ENCODE results near the gene LCP2. TPM values are rescaled to one million over a fixed set of nuclear protein-coding genes. Genes with fewer than 3 reads are reported as not detected.

The LCP2 gene
- total RNA-seq, 1 experiment from 2014 or later, result not detected

GRCh38 chr5:170293273-170293672 is 4.3 kb downstream of the LCP2 start:
- ATAC-seq, result no peak
- CTCF ChIA-PET, result no interaction called here
- H3K27me3 ChIP-seq (ENCODE audit: low read length), result peaks cover 84% of the 10 kb centered on the region

GRCh38 chr5:170292179-170293104 is 5.1 kb downstream of the LCP2 start:
- Histone ChIP-seq H2AFZ (ENCODE audit: low read length) (no peak overlapping the region), H3K79me2 (ENCODE audit: low read length) (no peaks in the 10 kb centered on the region), H3K36me3 (ENCODE audit: low read depth, low read length) (no peaks in the 10 kb centered on the region), H3K4me3 (ENCODE audit: low read length) (no peak overlapping the region), H3K9ac (ENCODE audit: low read length) (no peak overlapping the region), H3K27me3 (ENCODE audit: low read length) (peaks cover 81% of the 10 kb centered on the region), H3K4me1 (ENCODE audit: insufficient read depth, low read length) (no peaks in the 10 kb centered on the region), H3K27ac (ENCODE audit: low read length) (no peak overlapping the region), H3F3A (ENCODE audit: low read length, unreplicated experiment) (no peaks in the 10 kb centered on the region), H4K20me1 (ENCODE audit: low read length) (no peaks in the 10 kb centered on the region), H3K4me2 (ENCODE audit: low read length) (no peak overlapping the region), H3K9me2 (replicated peaks; ENCODE audit: low read length) (no peaks in the 10 kb centered on the region), H3K9me3 (ENCODE audit: low read length) (no peaks in the 10 kb centered on the region)
- ChIA-PET POLR2A (ENCODE audit: unreplicated experiment) (no interaction called here), CTCF (no interaction called here)
- no TSS peak for BruUV-seq (replicated peaks)
- intact Hi-C loops (cut with micrococcal nuclease), result no loop called here
- ATAC-seq (no peak), DNase-seq (no peak)
- TF ChIP-seq EZH2phosphoT487 (IDR thresholded peaks at IDR 0.05; ENCODE audit: borderline replicate concordance, low read length), result no peak
- TF ChIP-seq EZH2 (IDR thresholded peaks at IDR 0.05; ENCODE audit: low read length, unreplicated experiment), result no peak
- no peak for TF ChIP-seq CTCF (conservative IDR thresholded peaks at IDR 0.05; ENCODE audit: low read depth, low read length)

More at GRCh38 chr5:170293273-170293672, 4.3 kb downstream of the LCP2 start:
- H3K27ac ChIP-seq (ENCODE audit: low read length), result no peak overlapping the region
- no peaks in the 10 kb centered on the region for H4K20me1 ChIP-seq (ENCODE audit: low read length)
- no peak overlapping the region for H3K4me2 ChIP-seq (ENCODE audit: low read length)
- intact Hi-C loops (cut with micrococcal nuclease), result no loop called here
- H3K36me3 ChIP-seq (ENCODE audit: low read depth, low read length), result no peaks in the 10 kb centered on the region
- H3K9me2 ChIP-seq (replicated peaks; ENCODE audit: low read length), result no peaks in the 10 kb centered on the region
- no peaks in the 10 kb centered on the region for H3K79me2 ChIP-seq (ENCODE audit: low read length)
- H3K4me3 ChIP-seq (ENCODE audit: low read length), result no peak overlapping the region
- TF ChIP-seq EZH2 (IDR thresholded peaks at IDR 0.05; ENCODE audit: low read length, unreplicated experiment) (no peak), CTCF (conservative IDR thresholded peaks at IDR 0.05; ENCODE audit: low read depth, low read length) (no peak), EZH2phosphoT487 (IDR thresholded peaks at IDR 0.05; ENCODE audit: borderline replicate concordance, low read length) (no peak)
- no TSS peak for BruUV-seq (replicated peaks)
- no peak overlapping the region for H2AFZ ChIP-seq (ENCODE audit: low read length)
- no peaks in the 10 kb centered on the region for H3K9me3 ChIP-seq (ENCODE audit: low read length)
- H3K4me1 ChIP-seq (ENCODE audit: insufficient read depth, low read length), result no peaks in the 10 kb centered on the region
- H3K9ac ChIP-seq (ENCODE audit: low read length), result no peak overlapping the region
- POLR2A ChIA-PET (ENCODE audit: unreplicated experiment), result no interaction called here
- H3F3A ChIP-seq (ENCODE audit: low read length, unreplicated experiment), result no peaks in the 10 kb centered on the region
- no peak for DNase-seq

GRCh38 chr5:170290498-170290897 is 7.1 kb downstream of the LCP2 start:
- H3K9me3 ChIP-seq (ENCODE audit: low read length), result no peaks in the 10 kb centered on the region
- H3K4me1 ChIP-seq (ENCODE audit: insufficient read depth, low read length), result no peaks in the 10 kb centered on the region
- POLR2A ChIA-PET (ENCODE audit: unreplicated experiment), result no interaction called here
- H3K27ac ChIP-seq (ENCODE audit: low read length), result no peak overlapping the region
- no peaks in the 10 kb centered on the region for H3K79me2 ChIP-seq (ENCODE audit: low read length)
- intact Hi-C loops (cut with micrococcal nuclease), result no loop called here
- H3K36me3 ChIP-seq (ENCODE audit: low read depth, low read length), result no peaks in the 10 kb centered on the region
- DNase-seq (no peak), ATAC-seq (no peak)
- H3K27me3 ChIP-seq (ENCODE audit: low read length), result peaks cover 76% of the 10 kb centered on the region
- no TSS peak for BruUV-seq (replicated peaks)
- H4K20me1 ChIP-seq (ENCODE audit: low read length), result no peaks in the 10 kb centered on the region
- H3K9me2 ChIP-seq (replicated peaks; ENCODE audit: low read length), result no peaks in the 10 kb centered on the region
- no peak overlapping the region for H3K4me3 ChIP-seq (ENCODE audit: low read length)
- H2AFZ ChIP-seq (ENCODE audit: low read length), result no peak overlapping the region
- no peaks in the 10 kb centered on the region for H3F3A ChIP-seq (ENCODE audit: low read length, unreplicated experiment)
- CTCF ChIA-PET, result no interaction called here
- H3K4me2 ChIP-seq (ENCODE audit: low read length), result no peak overlapping the region
- TF ChIP-seq EZH2 (IDR thresholded peaks at IDR 0.05; ENCODE audit: low read length, unreplicated experiment), result no peak
- TF ChIP-seq EZH2phosphoT487 (IDR thresholded peaks at IDR 0.05; ENCODE audit: borderline replicate concordance, low read length), result no peak
- no peak for TF ChIP-seq CTCF (conservative IDR thresholded peaks at IDR 0.05; ENCODE audit: low read depth, low read length)
- no peak overlapping the region for H3K9ac ChIP-seq (ENCODE audit: low read length)
